Glutamatergic neuron (in vitro differentiated cells): ENCODE measurements around the gene STX18. TPM values are rescaled to one million over a fixed set of nuclear protein-coding genes. Genes with fewer than 3 reads are reported as not detected.
A peak's percentile ranks its signal among the peaks of the same experiment; 100 is the strongest.

Source experiments
- DNase-seq: peaks from one replicate; pipeline ENCODE4 v3.0.0; 2022
- H3K27ac Mint-ChIP-seq: one replicate; pipeline ENCODE4 v1.8.0; 2020; ENCODE audit warnings: mild to moderate bottlenecking, mixed read lengths, inconsistent platforms; ENCODE audit not compliant: unreplicated experiment
- H3K27me3 Mint-ChIP-seq: one replicate; pipeline ENCODE4 v1.8.0; 2020; ENCODE audit warnings: mild to moderate bottlenecking, moderate library complexity, mixed read lengths, inconsistent platforms; ENCODE audit not compliant: unreplicated experiment
- H3K36me3 Mint-ChIP-seq: one replicate; pipeline ENCODE4 v1.8.0; 2020; ENCODE audit warnings: mild to moderate bottlenecking, mixed read lengths, inconsistent platforms; ENCODE audit not compliant: unreplicated experiment
- H3K4me1 Mint-ChIP-seq: one replicate; pipeline ENCODE4 v1.8.0; 2020; ENCODE audit warnings: mild to moderate bottlenecking, low read depth, mixed read lengths, inconsistent platforms; ENCODE audit not compliant: unreplicated experiment
- H3K4me3 Mint-ChIP-seq: one replicate; pipeline ENCODE4 v1.8.0; 2020; ENCODE audit warnings: mild to moderate bottlenecking, mixed read lengths, inconsistent platforms; ENCODE audit not compliant: unreplicated experiment
- H3K9me3 Mint-ChIP-seq: one replicate; pipeline ENCODE4 v1.8.0; 2020; ENCODE audit warnings: mild to moderate bottlenecking, moderate library complexity, mixed read lengths, inconsistent platforms; ENCODE audit not compliant: unreplicated experiment
- total RNA-seq: library from RNA; stranded (reverse); fragmentation: NEBNext Ultra II Directional; extraction: Animal tissue kit (Norgen Biotek cat#: 25700); gene quantifications from one replicate; pipeline ENCODE4 v1.2.1, GENCODE V29; 2021; ENCODE audit not compliant: unreplicated experiment
- TF ChIP-seq, protein P1 (sequence below): fragments of 200-600 bp; sonication (generic); IDR thresholded peaks from one replicate; pipeline ENCODE4 v1.5.0; 2021; ENCODE audit not compliant: partially characterized antibody, unreplicated experiment

STX18 gene
- total RNA-seq, 1 donor from 2014 or later = 26.3 TPM

DNA sequence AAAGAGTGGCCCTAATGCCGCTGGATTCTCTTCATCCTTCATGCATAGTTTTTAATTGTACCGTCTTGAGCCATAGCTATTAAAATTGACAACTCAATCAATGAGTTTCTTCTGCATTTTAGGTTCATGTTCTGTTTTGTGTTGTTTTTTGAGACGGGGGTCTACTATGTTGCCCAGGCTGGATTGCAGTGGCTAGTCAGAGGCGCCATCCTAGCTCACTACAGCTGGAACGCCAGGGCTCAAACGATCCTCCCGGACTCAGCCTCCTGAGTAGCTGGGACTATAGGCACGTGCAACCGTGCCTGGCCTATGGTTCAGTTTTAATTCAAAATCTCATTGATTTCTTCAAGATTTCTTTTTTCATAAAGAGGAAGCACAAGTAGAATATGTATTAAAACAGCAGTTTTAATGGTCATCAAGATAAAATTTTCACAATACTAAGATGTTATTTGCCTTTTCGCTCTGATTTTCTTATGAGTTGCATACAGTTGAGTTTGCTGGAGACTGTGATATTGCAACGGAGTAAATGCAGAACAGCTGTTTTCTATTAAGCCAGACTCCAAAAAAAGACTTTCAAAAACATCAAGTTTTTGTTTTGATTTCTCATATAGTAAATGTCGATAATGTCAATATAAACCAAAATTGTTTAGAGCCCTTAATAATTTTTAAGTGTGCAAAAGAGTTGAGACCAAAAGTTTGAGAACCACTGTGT is 1.1 kb upstream of the STX18 start:
- H3K27me3 Mint-ChIP-seq = no peaks in the 10 kb centered on the region
- TF ChIP-seq, protein P1, sequence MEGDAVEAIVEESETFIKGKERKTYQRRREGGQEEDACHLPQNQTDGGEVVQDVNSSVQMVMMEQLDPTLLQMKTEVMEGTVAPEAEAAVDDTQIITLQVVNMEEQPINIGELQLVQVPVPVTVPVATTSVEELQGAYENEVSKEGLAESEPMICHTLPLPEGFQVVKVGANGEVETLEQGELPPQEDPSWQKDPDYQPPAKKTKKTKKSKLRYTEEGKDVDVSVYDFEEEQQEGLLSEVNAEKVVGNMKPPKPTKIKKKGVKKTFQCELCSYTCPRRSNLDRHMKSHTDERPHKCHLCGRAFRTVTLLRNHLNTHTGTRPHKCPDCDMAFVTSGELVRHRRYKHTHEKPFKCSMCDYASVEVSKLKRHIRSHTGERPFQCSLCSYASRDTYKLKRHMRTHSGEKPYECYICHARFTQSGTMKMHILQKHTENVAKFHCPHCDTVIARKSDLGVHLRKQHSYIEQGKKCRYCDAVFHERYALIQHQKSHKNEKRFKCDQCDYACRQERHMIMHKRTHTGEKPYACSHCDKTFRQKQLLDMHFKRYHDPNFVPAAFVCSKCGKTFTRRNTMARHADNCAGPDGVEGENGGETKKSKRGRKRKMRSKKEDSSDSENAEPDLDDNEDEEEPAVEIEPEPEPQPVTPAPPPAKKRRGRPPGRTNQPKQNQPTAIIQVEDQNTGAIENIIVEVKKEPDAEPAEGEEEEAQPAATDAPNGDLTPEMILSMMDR = no peak
- no peak for DNase-seq
- H3K9me3 Mint-ChIP-seq = peaks cover 8% of the 10 kb centered on the region
- H3K4me1 Mint-ChIP-seq = peaks cover 7% of the 10 kb centered on the region
- H3K4me3 Mint-ChIP-seq = peak overlapping the region; percentile 95
- peaks cover 5% of the 10 kb centered on the region for H3K36me3 Mint-ChIP-seq
- H3K27ac Mint-ChIP-seq = peak overlapping the region; percentile 80

DNA sequence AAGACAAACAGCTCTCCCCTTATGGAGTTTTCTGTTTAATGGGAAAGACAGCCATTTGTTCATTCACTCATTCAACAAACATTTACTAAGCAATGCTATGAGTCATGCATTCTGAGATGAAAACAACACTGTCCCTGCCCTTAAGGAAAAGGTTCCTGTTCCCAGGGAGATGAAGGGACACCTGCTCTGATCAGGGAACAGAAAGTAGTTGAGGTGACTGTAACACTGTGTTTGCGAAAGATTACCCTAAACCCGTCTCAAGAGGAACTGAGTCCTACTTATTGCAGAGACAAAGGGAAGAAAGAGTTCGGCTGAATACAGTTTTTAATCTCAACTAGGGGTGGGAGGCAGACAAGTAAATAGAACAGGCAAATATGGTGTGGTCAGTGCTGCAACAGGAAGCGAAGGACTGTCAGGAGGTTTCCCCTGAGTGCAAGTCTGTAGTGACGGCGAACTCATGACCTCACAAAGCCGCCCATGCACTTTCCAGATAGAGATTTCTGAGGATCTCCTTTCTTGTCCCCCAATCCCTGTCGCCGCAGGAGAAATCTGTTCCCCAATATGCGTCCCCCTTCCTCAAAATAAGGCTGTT is 712 bp downstream of the STX18 start:
- peak overlapping the region; percentile 95 for H3K4me3 Mint-ChIP-seq
- H3K9me3 Mint-ChIP-seq = peaks cover 8% of the 10 kb centered on the region
- peaks cover 7% of the 10 kb centered on the region for H3K4me1 Mint-ChIP-seq
- H3K27ac Mint-ChIP-seq = peak overlapping the region; percentile 72
- DNase-seq = no peak
- no peaks in the 10 kb centered on the region for H3K36me3 Mint-ChIP-seq
- TF ChIP-seq, protein P1 = no peak
- peaks cover 2% of the 10 kb centered on the region for H3K27me3 Mint-ChIP-seq

DNA sequence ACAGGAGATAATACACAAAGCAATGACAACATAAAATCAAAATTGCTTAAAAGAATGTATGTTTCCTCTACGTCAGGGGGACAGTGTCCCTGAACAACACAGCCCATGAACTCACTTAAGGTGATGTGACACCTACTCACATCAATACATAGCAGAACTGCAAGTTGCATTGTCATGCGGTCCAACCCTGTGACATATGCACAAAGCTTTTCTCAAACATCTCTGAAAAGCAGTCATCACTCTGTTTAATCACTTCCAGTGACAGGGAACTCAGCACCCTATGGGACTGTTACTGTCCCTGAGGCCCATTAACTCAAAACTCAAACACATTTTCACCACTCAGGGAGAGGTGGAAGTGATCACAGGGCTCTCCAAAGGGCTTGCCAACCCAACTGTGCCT is 2.4 kb downstream of the STX18 start:
- peaks cover 8% of the 10 kb centered on the region for H3K9me3 Mint-ChIP-seq
- H3K4me3 Mint-ChIP-seq = peak overlapping the region; percentile 56
- peaks cover 7% of the 10 kb centered on the region for H3K4me1 Mint-ChIP-seq
- DNase-seq = no peak
- no peaks in the 10 kb centered on the region for H3K36me3 Mint-ChIP-seq
- peaks cover 2% of the 10 kb centered on the region for H3K27me3 Mint-ChIP-seq
- peak overlapping the region; percentile 69 for H3K27ac Mint-ChIP-seq
- TF ChIP-seq, protein P1 = no peak

DNA sequence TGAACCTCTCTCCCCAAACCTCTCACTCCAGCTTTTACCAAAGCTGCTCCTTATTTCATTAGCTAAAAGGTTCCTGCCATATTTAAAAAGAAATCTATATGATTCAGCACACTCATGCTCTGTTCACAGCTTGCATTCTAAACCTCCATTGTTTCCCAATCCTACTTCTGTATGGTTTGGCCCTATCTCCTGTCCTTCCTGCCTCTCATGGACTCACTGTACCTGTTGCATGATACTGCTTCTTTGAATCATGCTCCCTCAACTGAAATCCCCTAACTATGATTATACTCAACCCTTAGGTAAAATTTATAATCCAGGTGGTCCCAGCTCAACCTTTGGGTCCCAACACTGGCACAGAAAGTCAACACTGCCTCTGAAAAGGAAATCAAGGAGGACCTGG is 6.3 kb downstream of the STX18 start:
- H3K27me3 Mint-ChIP-seq = peaks cover 2% of the 10 kb centered on the region
- H3K36me3 Mint-ChIP-seq = no peaks in the 10 kb centered on the region
- H3K4me1 Mint-ChIP-seq = peaks cover 6% of the 10 kb centered on the region
- no peak for DNase-seq
- no peak overlapping the region for H3K4me3 Mint-ChIP-seq
- TF ChIP-seq, protein P1 = no peak
- H3K27ac Mint-ChIP-seq = no peak overlapping the region
- H3K9me3 Mint-ChIP-seq = no peaks in the 10 kb centered on the region

DNA sequence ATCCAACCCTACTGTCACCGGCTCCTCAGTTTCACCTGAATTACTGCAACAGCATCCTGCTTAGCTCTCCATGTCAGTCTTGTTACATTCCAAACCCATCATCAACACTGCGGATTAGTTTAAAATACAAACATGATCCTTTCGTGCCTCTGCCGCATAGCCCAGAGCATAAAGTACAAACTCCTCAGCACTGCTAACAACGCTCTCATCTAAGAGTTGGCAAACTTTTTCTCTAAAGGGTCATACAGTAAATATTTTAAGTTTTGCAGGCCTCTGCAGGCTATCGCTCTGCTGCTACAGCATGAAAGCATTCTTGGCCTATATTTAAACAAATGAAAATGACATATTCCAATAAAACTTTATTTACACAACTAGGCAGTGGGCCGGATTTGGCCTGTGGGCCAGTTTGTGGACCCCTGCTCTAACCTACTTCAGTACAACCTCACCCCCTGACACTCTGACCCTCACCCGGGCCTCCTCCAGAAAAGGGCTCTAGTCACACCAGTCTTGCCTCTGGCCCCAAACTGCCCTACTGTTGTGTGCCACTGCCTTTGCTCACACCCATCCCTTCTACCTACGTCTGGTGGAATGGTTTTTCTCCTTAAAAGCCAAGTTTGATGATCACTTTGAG is 7.2 kb downstream of the STX18 start:
- Mint-ChIP-seq H3K9me3 (no peaks in the 10 kb centered on the region), H3K27ac (no peak overlapping the region), H3K27me3 (peaks cover 2% of the 10 kb centered on the region), H3K4me3 (no peak overlapping the region), H3K36me3 (no peaks in the 10 kb centered on the region), H3K4me1 (peaks cover under 1% of the 10 kb centered on the region)
- no peak for DNase-seq
- TF ChIP-seq, protein P1 = no peak
